ENCODE measurements around the gene KRT2.

KRT2 gene

DNA sequence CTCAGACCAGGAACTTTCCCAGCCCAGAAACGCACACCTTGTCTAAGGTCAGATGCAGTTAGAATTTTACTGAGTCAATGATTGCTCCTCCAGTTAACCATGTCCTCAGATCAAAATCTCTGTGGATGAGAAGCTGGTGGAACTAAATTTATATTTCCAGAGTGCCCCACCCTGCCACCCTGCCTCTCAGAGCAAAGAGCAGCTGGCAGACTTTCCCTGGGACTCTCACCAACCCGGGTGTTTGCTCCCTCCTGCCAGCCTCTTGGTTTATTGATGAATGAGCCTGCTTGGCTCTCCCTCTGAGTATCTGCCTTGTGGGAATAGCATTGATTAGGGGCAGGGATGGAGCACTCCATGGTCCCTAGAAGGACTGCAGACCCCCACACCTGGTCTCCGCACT, 34.1 kb upstream of the KRT2 start:
- H3K27me3 ChIP-seq (ENCODE audit: control insufficient read depth in 5 of 5, insufficient read depth in 4 of 5, low read length in 5 of 5): peaks cover 13 to 48% (median 29%) of the 10 kb centered on the region in 5 donors
- no peak overlapping the region for H3K27ac ChIP-seq (ENCODE audit: low read depth, low read length)
- no peaks in the 10 kb centered on the region for H3K9me3 ChIP-seq (ENCODE audit: control insufficient read depth in 5 of 5, low read length in 5 of 5)
- no peaks in the 10 kb centered on the region for H3K36me3 ChIP-seq (ENCODE audit: control insufficient read depth in 5 of 5, insufficient read depth in 5 of 5, low read length in 5 of 5)
- H3K9ac ChIP-seq (ENCODE audit: low read length in 5 of 5): no peak overlapping the region
- H3K4me3 ChIP-seq (ENCODE audit: low read depth in 1 of 5, low read length in 5 of 5): no peak overlapping the region
- H3K4me1 ChIP-seq (ENCODE audit: control insufficient read depth in 5 of 5, insufficient read depth in 5 of 5, low read length in 5 of 5): peaks cover 0 to 6% (median 6%) of the 10 kb centered on the region in 5 donors

DNA sequence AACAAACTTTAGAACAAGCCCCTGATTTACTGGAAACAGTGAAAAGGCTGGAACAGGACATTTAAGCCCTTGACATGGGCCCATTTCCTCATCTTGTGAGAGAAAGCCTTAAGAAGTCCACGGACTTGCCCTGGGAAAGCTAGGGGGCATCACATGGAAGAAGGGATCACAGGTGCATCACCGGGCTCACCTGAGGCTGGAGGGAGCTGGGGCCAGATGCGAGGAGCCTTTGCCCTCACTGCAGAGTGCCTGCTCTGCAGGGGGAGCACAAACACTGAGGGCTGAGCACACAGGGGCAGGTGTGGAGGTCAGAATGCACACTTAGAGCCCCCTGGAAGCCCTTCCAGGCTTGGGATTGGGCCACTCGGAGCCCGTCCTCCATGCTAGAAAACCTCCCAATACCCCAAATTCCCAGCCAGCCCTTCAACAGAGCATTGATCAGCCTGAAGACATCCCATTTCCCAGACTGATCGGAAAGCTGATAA, 33.4 kb upstream of the KRT2 start:
- Histone ChIP-seq H3K36me3 (ENCODE audit: control insufficient read depth in 5 of 5, insufficient read depth in 5 of 5, low read length in 5 of 5) (no peaks in the 10 kb centered on the region), H3K9ac (ENCODE audit: low read length in 5 of 5) (no peak overlapping the region), H3K9me3 (ENCODE audit: control insufficient read depth in 5 of 5, low read length in 5 of 5) (no peaks in the 10 kb centered on the region), H3K27me3 (ENCODE audit: control insufficient read depth in 5 of 5, insufficient read depth in 4 of 5, low read length in 5 of 5) (peaks cover 8 to 43% (median 23%) of the 10 kb centered on the region in 5 donors), H3K27ac (ENCODE audit: low read depth, low read length) (no peak overlapping the region), H3K4me3 (ENCODE audit: low read depth in 1 of 5, low read length in 5 of 5) (no peak overlapping the region), H3K4me1 (ENCODE audit: control insufficient read depth in 5 of 5, insufficient read depth in 5 of 5, low read length in 5 of 5) (peaks cover 0 to under 1% (median 0%) of the 10 kb centered on the region in 5 donors)

DNA sequence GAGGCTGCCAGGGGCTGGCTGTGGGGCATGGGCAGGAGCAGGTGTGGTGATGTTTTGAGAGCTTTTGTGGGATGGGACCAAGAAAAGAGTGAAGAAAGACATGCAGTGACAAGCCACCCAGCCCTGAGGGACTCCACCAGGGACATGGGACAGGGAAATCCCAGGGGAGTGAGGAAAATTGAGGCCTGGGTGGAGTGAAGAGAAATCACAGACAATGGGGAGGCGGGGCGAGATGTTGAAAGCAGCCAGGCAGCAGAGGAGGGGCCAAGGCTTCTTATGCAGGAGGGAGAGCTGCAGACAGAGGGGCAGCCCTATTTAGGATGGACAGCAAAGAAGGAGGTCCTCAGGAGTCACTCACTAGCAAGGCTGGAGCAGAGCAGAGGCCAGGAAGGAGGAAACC, 32.4 kb upstream of the KRT2 start:
- H3K4me1 ChIP-seq (ENCODE audit: control insufficient read depth in 5 of 5, insufficient read depth in 5 of 5, low read length in 5 of 5): no peaks in the 10 kb centered on the region
- H3K9ac ChIP-seq (ENCODE audit: low read length in 5 of 5): no peak overlapping the region
- no peaks in the 10 kb centered on the region for H3K9me3 ChIP-seq (ENCODE audit: control insufficient read depth in 5 of 5, low read length in 5 of 5)
- no peaks in the 10 kb centered on the region for H3K36me3 ChIP-seq (ENCODE audit: control insufficient read depth in 5 of 5, insufficient read depth in 5 of 5, low read length in 5 of 5)
- H3K27ac ChIP-seq (ENCODE audit: low read depth, low read length): no peak overlapping the region
- no peak overlapping the region for H3K4me3 ChIP-seq (ENCODE audit: low read depth in 1 of 5, low read length in 5 of 5)
- H3K27me3 ChIP-seq (ENCODE audit: control insufficient read depth in 5 of 5, insufficient read depth in 4 of 5, low read length in 5 of 5): peaks cover 3 to 37% (median 20%) of the 10 kb centered on the region in 5 donors

DNA sequence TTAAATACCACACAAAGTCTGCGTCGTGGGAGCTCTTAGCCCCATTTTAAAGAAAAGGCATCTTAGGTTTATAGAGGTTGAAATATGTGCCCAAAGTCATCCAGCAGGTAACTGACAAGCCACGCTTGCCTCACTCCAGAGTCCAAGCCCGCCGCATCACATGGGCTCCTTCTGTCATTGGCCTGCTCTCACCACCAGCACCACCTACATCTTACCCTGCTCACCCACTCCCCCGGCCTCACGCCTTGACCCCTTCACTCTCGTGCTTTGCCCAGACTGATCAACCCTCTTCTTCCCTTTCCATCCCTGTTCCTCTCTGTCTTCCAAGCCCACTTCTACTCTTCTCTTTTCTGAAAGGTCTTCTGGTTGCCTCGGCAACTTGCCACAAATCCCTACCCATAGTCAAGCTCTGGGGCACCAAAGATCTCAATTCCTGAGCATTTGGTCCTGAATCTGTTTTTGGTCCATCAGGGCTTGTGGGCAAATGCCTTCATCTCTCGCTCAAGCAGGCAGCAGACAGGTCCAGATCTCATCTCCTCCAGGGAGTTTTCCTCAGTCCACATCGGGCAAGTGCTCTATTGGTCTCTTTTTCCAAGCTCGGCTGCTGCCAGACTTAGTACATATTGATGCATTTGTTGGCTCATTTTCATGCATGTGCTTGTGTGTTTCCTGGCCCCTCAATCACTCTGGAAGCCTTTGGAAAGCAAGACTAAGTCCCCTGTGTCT, 31.7 kb upstream of the KRT2 start:
- Histone ChIP-seq H3K9me3 (ENCODE audit: control insufficient read depth in 5 of 5, low read length in 5 of 5) (no peaks in the 10 kb centered on the region), H3K9ac (ENCODE audit: low read length in 5 of 5) (no peak overlapping the region), H3K36me3 (ENCODE audit: control insufficient read depth in 5 of 5, insufficient read depth in 5 of 5, low read length in 5 of 5) (no peaks in the 10 kb centered on the region), H3K4me3 (ENCODE audit: low read depth in 1 of 5, low read length in 5 of 5) (no peak overlapping the region), H3K27me3 (ENCODE audit: control insufficient read depth in 5 of 5, insufficient read depth in 4 of 5, low read length in 5 of 5) (peaks cover 3 to 35% (median 19%) of the 10 kb centered on the region in 5 donors), H3K27ac (ENCODE audit: low read depth, low read length) (no peak overlapping the region), H3K4me1 (ENCODE audit: control insufficient read depth in 5 of 5, insufficient read depth in 5 of 5, low read length in 5 of 5) (no peaks in the 10 kb centered on the region)

DNA sequence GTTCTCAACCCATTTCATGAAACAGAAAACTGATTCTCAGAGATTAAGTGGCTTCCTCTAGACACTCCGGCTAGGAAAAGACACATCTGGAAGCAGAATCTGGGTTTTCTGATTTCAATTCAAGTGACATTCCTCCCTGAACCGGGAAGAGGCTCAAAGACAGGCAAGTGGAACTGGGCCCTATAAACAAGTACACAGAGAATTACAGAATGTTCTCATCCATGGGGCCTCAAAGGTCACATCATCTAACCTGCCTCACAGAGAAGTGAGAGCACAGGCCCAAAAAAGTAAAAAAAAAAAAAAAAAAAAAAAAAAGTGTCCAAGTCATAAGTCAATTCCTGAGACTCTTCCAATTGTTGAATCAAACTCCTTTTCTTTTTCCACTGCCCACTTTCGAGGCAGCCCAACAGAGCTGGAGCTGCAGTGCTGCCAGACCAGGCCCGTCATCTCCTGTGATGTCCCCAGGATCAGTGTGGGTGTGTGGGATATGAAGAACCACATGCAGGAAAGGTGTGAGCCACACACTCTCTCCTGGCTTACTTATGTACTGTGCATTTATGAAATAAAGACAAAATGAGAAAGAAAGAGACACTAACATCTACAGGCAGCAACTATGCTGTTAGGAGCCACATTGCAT, 31.0 kb upstream of the KRT2 start:
- H3K9me3 ChIP-seq (ENCODE audit: control insufficient read depth in 5 of 5, low read length in 5 of 5): no peaks in the 10 kb centered on the region
- no peak overlapping the region for H3K9ac ChIP-seq (ENCODE audit: low read length in 5 of 5)
- H3K27me3 ChIP-seq (ENCODE audit: control insufficient read depth in 5 of 5, insufficient read depth in 4 of 5, low read length in 5 of 5): peaks cover 3 to 29% (median 16%) of the 10 kb centered on the region in 5 donors
- no peaks in the 10 kb centered on the region for H3K4me1 ChIP-seq (ENCODE audit: control insufficient read depth in 5 of 5, insufficient read depth in 5 of 5, low read length in 5 of 5)
- H3K36me3 ChIP-seq (ENCODE audit: control insufficient read depth in 5 of 5, insufficient read depth in 5 of 5, low read length in 5 of 5): no peaks in the 10 kb centered on the region
- H3K27ac ChIP-seq (ENCODE audit: low read depth, low read length): no peak overlapping the region
- no peak overlapping the region for H3K4me3 ChIP-seq (ENCODE audit: low read depth in 1 of 5, low read length in 5 of 5)

DNA sequence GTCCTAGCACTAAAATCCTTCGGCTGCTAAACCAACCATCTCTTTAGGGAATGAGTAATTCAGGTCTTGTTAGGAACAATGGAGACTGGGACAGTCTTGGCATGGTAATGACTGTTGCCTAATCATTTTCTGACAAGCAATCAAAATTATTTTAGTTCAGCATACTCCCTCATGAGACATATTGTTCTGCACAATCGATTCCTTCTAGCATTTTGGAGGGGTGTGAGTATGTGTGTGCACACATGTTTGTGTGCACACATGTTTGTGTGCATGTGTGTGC, 30.3 kb upstream of the KRT2 start:
- Histone ChIP-seq H3K36me3 (ENCODE audit: control insufficient read depth in 5 of 5, insufficient read depth in 5 of 5, low read length in 5 of 5) (no peaks in the 10 kb centered on the region), H3K27me3 (ENCODE audit: control insufficient read depth in 5 of 5, insufficient read depth in 4 of 5, low read length in 5 of 5) (peaks cover 0 to 23% (median 10%) of the 10 kb centered on the region in 5 donors)

DNA sequence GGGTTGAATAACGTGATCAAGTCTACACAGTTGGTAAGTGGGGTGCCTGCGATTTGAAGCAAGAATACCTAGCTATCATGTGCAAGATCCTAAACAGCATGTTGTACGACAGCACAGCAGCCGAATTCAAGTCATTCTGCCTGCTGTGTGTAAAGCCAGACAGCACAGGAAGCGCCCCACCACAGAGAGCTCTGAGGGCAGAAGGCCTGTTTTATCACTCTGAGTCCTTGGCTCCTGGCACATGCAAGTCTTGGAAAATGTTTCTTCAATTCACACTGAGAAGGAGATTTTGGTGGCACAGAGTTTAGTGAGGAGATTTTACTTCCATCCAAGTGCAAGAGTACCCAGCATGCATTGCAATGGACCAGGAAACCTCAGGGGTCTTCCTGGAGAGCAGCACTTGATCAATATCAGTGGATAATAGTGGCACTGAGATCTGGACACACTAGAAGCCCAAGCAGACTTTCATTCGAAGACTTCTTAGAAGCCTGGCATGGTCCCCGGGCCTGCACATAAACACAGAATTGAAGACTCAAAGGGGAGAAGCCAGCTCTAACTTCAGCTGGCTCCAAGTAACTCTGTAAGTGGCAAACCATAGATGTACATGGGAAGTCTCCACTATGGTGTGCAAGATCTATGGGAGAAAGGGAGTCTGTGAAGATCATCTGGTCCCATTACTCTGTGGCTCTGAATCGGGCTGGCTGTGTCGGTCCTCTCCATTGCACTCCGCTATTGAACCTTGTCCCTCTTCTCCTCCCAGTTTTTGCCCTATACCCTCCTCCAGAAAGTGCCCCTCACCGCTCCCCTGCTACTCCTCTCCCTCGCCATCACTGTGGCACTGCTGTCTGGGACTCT, 29.7 kb upstream of the KRT2 start:
- H3K27ac ChIP-seq (ENCODE audit: low read depth, low read length): no peak overlapping the region
- H3K4me3 ChIP-seq (ENCODE audit: low read depth in 1 of 5, low read length in 5 of 5): no peak overlapping the region
- no peaks in the 10 kb centered on the region for H3K9me3 ChIP-seq (ENCODE audit: control insufficient read depth in 5 of 5, low read length in 5 of 5)
- H3K36me3 ChIP-seq (ENCODE audit: control insufficient read depth in 5 of 5, insufficient read depth in 5 of 5, low read length in 5 of 5): no peaks in the 10 kb centered on the region
- no peak overlapping the region for H3K9ac ChIP-seq (ENCODE audit: low read length in 5 of 5)
- no peaks in the 10 kb centered on the region for H3K4me1 ChIP-seq (ENCODE audit: control insufficient read depth in 5 of 5, insufficient read depth in 5 of 5, low read length in 5 of 5)
- H3K27me3 ChIP-seq (ENCODE audit: control insufficient read depth in 5 of 5, insufficient read depth in 4 of 5, low read length in 5 of 5): peaks cover 0 to 21% (median 10%) of the 10 kb centered on the region in 5 donors

More for the DNA sequence above, 30.3 kb upstream of the KRT2 start:
- Histone ChIP-seq H3K9ac (ENCODE audit: low read length in 5 of 5) (no peak overlapping the region), H3K4me1 (ENCODE audit: control insufficient read depth in 5 of 5, insufficient read depth in 5 of 5, low read length in 5 of 5) (no peaks in the 10 kb centered on the region), H3K4me3 (ENCODE audit: low read depth in 1 of 5, low read length in 5 of 5) (no peak overlapping the region), H3K27ac (ENCODE audit: low read depth, low read length) (no peak overlapping the region), H3K9me3 (ENCODE audit: control insufficient read depth in 5 of 5, low read length in 5 of 5) (no peaks in the 10 kb centered on the region)

DNA sequence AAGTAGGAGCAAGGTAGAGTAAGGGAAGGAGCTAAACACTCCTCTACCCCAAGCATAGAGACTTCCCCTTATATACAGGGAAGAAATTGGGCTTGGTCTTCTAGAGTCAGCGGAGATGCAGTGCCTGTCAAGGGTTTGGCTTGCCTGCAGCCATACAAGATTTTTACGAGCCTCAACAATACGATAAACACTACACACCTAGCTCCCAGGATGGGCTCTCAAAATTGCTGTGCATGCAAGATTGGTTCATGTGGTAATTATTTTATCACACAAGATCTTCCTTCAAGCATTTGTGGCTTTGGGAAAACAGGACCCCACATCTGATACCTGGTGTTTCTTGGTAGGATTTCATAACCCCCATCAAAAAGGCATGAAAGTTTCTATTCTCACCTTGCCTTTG, 28.4 kb upstream of the KRT2 start, which contains the start of gene KRT1:
Gene KRT1, minus strand, starts transcription at position 45 of the 400 bp plus-strand sequence. CDS start 59 bp downstream, outside the sequence.
- Histone ChIP-seq H3K9ac (ENCODE audit: low read length in 5 of 5) (no peak within 1 kb of the TSS), H3K4me3 (ENCODE audit: low read depth in 1 of 5, low read length in 5 of 5) (no peak within 1 kb of the TSS), H3K27me3 (ENCODE audit: control insufficient read depth in 5 of 5, insufficient read depth in 4 of 5, low read length in 5 of 5) (peaks cover 0 to 13% (median 7%) of the 10 kb centered on the region in 5 donors), H3K36me3 (ENCODE audit: control insufficient read depth in 5 of 5, insufficient read depth in 5 of 5, low read length in 5 of 5) (no peaks in the 10 kb centered on the region), H3K4me1 (ENCODE audit: control insufficient read depth in 5 of 5, insufficient read depth in 5 of 5, low read length in 5 of 5) (no peaks in the 10 kb centered on the region), H3K27ac (ENCODE audit: low read depth, low read length) (no peak within 1 kb of the TSS), H3K9me3 (ENCODE audit: control insufficient read depth in 5 of 5, low read length in 5 of 5) (no peaks in the 10 kb centered on the region)

DNA sequence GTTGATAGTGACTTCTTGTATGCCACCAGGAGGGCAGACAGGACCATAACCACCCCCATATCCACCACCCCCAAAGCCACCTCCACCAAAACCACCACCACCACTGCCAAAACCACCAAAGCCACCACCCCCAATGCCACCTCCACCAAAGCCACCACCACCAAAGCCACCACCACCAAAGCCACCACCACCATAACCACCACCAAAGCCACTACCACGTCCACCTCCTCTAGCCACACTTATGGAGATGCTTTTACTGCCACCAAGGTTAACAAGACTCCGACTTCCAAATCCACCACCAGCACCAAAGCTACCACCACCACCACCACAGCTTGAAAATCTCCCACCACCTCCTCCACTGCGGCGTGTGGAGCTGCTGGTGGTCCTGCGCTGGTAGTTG, 27.9 kb upstream of the KRT2 start:
- H3K9ac ChIP-seq (ENCODE audit: low read length in 5 of 5): no peak overlapping the region
- no peaks in the 10 kb centered on the region for H3K36me3 ChIP-seq (ENCODE audit: control insufficient read depth in 5 of 5, insufficient read depth in 5 of 5, low read length in 5 of 5)
- no peaks in the 10 kb centered on the region for H3K9me3 ChIP-seq (ENCODE audit: control insufficient read depth in 5 of 5, low read length in 5 of 5)
- H3K4me1 ChIP-seq (ENCODE audit: control insufficient read depth in 5 of 5, insufficient read depth in 5 of 5, low read length in 5 of 5): no peaks in the 10 kb centered on the region
- H3K27ac ChIP-seq (ENCODE audit: low read depth, low read length): no peak overlapping the region
- H3K27me3 ChIP-seq (ENCODE audit: control insufficient read depth in 5 of 5, insufficient read depth in 4 of 5, low read length in 5 of 5): peaks cover 0 to 13% (median 7%) of the 10 kb centered on the region in 5 donors
- no peak overlapping the region for H3K4me3 ChIP-seq (ENCODE audit: low read depth in 1 of 5, low read length in 5 of 5)

DNA sequence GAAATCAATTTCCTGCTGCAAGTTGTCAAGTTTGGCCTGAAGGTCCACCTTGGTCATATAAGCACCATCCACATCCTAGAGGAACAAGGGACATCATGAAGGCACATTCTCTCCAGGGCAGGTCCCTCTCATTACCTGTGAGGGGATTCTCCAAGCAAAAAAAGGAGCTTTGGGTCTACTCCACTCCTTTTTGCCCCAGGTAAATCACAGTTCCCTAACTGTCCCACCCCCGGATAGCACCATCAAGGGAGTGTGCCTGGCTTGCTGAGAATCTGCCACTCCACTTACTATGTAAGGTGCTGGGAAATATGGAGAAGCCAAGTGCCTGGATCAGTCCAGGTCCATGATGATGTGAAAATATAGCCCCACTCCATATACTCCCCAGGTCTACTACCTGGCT, 25.7 kb upstream of the KRT2 start:
- H3K27me3 ChIP-seq (ENCODE audit: control insufficient read depth in 5 of 5, insufficient read depth in 4 of 5, low read length in 5 of 5): peaks cover 0 to 7% (median 3%) of the 10 kb centered on the region in 5 donors
- no peak overlapping the region for H3K9ac ChIP-seq (ENCODE audit: low read length in 5 of 5)
- no peak overlapping the region for H3K27ac ChIP-seq (ENCODE audit: low read depth, low read length)
- no peaks in the 10 kb centered on the region for H3K4me1 ChIP-seq (ENCODE audit: control insufficient read depth in 5 of 5, insufficient read depth in 5 of 5, low read length in 5 of 5)
- no peaks in the 10 kb centered on the region for H3K9me3 ChIP-seq (ENCODE audit: control insufficient read depth in 5 of 5, low read length in 5 of 5)
- H3K36me3 ChIP-seq (ENCODE audit: control insufficient read depth in 5 of 5, insufficient read depth in 5 of 5, low read length in 5 of 5): no peaks in the 10 kb centered on the region
- H3K4me3 ChIP-seq (ENCODE audit: low read depth in 1 of 5, low read length in 5 of 5): no peak overlapping the region

Data from subcutaneous abdominal adipose tissue (tissue), 5 donors.